ENCODE data around the gene PHF19. TPM values are rescaled to one million over a fixed set of nuclear protein-coding genes. Genes with fewer than 3 reads are reported as not detected.

The PHF19 gene
- total RNA-seq, 1 experiment from 2014 or later, result 39.0 TPM

DNA sequence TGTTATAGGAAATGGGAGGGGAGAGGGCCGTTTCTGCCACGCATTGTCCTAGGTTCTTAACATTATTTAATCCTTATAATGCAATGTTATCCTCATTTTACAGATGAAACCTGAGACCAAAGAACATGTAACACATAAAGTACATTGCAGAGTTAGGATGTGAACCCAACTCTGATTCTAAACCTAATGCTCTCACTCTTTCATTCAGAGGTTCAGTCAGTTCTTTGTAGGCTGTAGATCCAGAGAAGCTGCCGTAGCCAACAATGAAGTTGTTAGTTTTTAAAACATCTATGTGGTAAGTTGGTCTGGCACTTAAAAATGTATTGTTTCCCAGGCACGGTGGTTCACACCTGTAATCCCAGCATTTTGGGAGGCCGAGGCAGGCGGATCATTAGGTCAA lies 23.8 kb downstream of the PHF19 start:
- H3K9me3 Mint-ChIP-seq, result no peaks in the 10 kb centered on the region
- ATAC-seq, result no peak
- peaks cover 25% of the 10 kb centered on the region for H3K4me1 Mint-ChIP-seq
- H3K27me3 Mint-ChIP-seq (ENCODE audit: low read depth), result no peaks in the 10 kb centered on the region
- H3K27ac Mint-ChIP-seq, result peak overlapping the region; percentile 51; the same call in 1 of the 2 replicates
- DNase-seq (ENCODE audit: low spot score), result no peak
- H3K36me3 Mint-ChIP-seq, result 0 out of 2 replicates have a peak, but pooled peaks cover 3% of the 10 kb centered on the region
- ChIA-PET CTCF (interaction anchor here (0.9 to 2.4 kb wide), 3 partner anchors 9 to 58 kb away, joined by 3 to 7 read pairs (median 7); no protein-coding TSS in a partner anchor), POLR2A (interaction anchor here (1.3 to 1.6 kb wide), 2 partner anchors 11 to 20 kb away, joined by 3 read pairs; no protein-coding TSS in a partner anchor)
- H3K4me3 Mint-ChIP-seq, result no peak overlapping the region
- TF ChIP-seq, protein P1, sequence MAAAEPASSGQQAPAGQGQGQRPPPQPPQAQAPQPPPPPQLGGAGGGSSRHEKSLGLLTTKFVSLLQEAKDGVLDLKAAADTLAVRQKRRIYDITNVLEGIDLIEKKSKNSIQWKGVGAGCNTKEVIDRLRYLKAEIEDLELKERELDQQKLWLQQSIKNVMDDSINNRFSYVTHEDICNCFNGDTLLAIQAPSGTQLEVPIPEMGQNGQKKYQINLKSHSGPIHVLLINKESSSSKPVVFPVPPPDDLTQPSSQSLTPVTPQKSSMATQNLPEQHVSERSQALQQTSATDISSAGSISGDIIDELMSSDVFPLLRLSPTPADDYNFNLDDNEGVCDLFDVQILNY (CRISPR knock-in tag; IDR thresholded peaks at IDR 0.05), result no peak
- TF ChIP-seq, protein P2, sequence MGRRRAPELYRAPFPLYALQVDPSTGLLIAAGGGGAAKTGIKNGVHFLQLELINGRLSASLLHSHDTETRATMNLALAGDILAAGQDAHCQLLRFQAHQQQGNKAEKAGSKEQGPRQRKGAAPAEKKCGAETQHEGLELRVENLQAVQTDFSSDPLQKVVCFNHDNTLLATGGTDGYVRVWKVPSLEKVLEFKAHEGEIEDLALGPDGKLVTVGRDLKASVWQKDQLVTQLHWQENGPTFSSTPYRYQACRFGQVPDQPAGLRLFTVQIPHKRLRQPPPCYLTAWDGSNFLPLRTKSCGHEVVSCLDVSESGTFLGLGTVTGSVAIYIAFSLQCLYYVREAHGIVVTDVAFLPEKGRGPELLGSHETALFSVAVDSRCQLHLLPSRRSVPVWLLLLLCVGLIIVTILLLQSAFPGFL (CRISPR knock-in tag; IDR thresholded peaks at IDR 0.05; ENCODE audit: borderline replicate concordance), result no peak
- no peak for TF ChIP-seq TCF7 (CRISPR knock-in tag; IDR thresholded peaks at IDR 0.05; ENCODE audit: low read depth)
- TF ChIP-seq, protein P3, sequence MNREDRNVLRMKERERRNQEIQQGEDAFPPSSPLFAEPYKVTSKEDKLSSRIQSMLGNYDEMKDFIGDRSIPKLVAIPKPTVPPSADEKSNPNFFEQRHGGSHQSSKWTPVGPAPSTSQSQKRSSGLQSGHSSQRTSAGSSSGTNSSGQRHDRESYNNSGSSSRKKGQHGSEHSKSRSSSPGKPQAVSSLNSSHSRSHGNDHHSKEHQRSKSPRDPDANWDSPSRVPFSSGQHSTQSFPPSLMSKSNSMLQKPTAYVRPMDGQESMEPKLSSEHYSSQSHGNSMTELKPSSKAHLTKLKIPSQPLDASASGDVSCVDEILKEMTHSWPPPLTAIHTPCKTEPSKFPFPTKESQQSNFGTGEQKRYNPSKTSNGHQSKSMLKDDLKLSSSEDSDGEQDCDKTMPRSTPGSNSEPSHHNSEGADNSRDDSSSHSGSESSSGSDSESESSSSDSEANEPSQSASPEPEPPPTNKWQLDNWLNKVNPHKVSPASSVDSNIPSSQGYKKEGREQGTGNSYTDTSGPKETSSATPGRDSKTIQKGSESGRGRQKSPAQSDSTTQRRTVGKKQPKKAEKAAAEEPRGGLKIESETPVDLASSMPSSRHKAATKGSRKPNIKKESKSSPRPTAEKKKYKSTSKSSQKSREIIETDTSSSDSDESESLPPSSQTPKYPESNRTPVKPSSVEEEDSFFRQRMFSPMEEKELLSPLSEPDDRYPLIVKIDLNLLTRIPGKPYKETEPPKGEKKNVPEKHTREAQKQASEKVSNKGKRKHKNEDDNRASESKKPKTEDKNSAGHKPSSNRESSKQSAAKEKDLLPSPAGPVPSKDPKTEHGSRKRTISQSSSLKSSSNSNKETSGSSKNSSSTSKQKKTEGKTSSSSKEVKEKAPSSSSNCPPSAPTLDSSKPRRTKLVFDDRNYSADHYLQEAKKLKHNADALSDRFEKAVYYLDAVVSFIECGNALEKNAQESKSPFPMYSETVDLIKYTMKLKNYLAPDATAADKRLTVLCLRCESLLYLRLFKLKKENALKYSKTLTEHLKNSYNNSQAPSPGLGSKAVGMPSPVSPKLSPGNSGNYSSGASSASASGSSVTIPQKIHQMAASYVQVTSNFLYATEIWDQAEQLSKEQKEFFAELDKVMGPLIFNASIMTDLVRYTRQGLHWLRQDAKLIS (CRISPR knock-in tag; IDR thresholded peaks at IDR 0.05; ENCODE audit: borderline replicate concordance), result no peak
- TF ChIP-seq, protein P4, sequence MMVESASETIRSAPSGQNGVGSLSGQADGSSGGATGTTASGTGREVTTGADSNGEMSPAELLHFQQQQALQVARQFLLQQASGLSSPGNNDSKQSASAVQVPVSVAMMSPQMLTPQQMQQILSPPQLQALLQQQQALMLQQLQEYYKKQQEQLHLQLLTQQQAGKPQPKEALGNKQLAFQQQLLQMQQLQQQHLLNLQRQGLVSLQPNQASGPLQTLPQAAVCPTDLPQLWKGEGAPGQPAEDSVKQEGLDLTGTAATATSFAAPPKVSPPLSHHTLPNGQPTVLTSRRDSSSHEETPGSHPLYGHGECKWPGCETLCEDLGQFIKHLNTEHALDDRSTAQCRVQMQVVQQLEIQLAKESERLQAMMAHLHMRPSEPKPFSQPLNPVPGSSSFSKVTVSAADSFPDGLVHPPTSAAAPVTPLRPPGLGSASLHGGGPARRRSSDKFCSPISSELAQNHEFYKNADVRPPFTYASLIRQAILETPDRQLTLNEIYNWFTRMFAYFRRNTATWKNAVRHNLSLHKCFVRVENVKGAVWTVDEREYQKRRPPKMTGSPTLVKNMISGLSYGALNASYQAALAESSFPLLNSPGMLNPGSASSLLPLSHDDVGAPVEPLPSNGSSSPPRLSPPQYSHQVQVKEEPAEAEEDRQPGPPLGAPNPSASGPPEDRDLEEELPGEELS (CRISPR knock-in tag; IDR thresholded peaks at IDR 0.05), result no peak
- TF ChIP-seq, protein P5, sequence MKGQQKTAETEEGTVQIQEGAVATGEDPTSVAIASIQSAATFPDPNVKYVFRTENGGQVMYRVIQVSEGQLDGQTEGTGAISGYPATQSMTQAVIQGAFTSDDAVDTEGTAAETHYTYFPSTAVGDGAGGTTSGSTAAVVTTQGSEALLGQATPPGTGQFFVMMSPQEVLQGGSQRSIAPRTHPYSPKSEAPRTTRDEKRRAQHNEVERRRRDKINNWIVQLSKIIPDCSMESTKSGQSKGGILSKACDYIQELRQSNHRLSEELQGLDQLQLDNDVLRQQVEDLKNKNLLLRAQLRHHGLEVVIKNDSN (CRISPR knock-in tag; IDR thresholded peaks at IDR 0.05), result no peak
- TF ChIP-seq ZNF138 (CRISPR knock-in tag; conservative IDR thresholded peaks at IDR 0.05), result no peak
- TF ChIP-seq, protein P6, sequence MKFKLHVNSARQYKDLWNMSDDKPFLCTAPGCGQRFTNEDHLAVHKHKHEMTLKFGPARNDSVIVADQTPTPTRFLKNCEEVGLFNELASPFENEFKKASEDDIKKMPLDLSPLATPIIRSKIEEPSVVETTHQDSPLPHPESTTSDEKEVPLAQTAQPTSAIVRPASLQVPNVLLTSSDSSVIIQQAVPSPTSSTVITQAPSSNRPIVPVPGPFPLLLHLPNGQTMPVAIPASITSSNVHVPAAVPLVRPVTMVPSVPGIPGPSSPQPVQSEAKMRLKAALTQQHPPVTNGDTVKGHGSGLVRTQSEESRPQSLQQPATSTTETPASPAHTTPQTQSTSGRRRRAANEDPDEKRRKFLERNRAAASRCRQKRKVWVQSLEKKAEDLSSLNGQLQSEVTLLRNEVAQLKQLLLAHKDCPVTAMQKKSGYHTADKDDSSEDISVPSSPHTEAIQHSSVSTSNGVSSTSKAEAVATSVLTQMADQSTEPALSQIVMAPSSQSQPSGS (CRISPR knock-in tag; IDR thresholded peaks at IDR 0.05; ENCODE audit: borderline replicate concordance, low read depth), result no peak
- no peak for TF ChIP-seq EMX1 (CRISPR knock-in tag; IDR thresholded peaks at IDR 0.05)
- TF ChIP-seq KAT7 (CRISPR knock-in tag; IDR thresholded peaks at IDR 0.05; ENCODE audit: borderline replicate concordance), result no peak
- TF ChIP-seq RELA (CRISPR knock-in tag; IDR thresholded peaks at IDR 0.05; ENCODE audit: borderline replicate concordance), result no peak
- no peak for TF ChIP-seq NFYB (CRISPR knock-in tag; conservative IDR thresholded peaks at IDR 0.05; ENCODE audit: low read depth)
- TF ChIP-seq, protein P7, sequence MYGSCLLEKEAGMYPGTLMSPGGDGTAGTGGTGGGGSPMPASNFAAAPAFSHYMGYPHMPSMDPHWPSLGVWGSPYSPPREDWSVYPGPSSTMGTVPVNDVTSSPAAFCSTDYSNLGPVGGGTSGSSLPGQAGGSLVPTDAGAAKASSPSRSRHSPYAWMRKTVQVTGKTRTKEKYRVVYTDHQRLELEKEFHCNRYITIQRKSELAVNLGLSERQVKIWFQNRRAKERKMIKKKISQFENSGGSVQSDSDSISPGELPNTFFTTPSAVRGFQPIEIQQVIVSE (CRISPR knock-in tag; IDR thresholded peaks at IDR 0.05; ENCODE audit: borderline replicate concordance), result no peak
- TF ChIP-seq, protein P8, sequence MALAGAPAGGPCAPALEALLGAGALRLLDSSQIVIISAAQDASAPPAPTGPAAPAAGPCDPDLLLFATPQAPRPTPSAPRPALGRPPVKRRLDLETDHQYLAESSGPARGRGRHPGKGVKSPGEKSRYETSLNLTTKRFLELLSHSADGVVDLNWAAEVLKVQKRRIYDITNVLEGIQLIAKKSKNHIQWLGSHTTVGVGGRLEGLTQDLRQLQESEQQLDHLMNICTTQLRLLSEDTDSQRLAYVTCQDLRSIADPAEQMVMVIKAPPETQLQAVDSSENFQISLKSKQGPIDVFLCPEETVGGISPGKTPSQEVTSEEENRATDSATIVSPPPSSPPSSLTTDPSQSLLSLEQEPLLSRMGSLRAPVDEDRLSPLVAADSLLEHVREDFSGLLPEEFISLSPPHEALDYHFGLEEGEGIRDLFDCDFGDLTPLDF (CRISPR knock-in tag; IDR thresholded peaks at IDR 0.05), result no peak
- TF ChIP-seq, protein P9, sequence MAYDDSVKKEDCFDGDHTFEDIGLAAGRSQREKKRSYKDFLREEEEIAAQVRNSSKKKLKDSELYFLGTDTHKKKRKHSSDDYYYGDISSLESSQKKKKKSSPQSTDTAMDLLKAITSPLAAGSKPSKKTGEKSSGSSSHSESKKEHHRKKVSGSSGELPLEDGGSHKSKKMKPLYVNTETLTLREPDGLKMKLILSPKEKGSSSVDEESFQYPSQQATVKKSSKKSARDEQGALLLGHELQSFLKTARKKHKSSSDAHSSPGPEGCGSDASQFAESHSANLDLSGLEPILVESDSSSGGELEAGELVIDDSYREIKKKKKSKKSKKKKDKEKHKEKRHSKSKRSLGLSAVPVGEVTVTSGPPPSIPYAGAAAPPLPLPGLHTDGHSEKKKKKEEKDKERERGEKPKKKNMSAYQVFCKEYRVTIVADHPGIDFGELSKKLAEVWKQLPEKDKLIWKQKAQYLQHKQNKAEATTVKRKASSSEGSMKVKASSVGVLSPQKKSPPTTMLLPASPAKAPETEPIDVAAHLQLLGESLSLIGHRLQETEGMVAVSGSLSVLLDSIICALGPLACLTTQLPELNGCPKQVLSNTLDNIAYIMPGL (CRISPR knock-in tag; IDR thresholded peaks at IDR 0.05), result no peak
- no peak for TF ChIP-seq ZNF423 (CRISPR knock-in tag; IDR thresholded peaks at IDR 0.05)
- TF ChIP-seq, protein P10, sequence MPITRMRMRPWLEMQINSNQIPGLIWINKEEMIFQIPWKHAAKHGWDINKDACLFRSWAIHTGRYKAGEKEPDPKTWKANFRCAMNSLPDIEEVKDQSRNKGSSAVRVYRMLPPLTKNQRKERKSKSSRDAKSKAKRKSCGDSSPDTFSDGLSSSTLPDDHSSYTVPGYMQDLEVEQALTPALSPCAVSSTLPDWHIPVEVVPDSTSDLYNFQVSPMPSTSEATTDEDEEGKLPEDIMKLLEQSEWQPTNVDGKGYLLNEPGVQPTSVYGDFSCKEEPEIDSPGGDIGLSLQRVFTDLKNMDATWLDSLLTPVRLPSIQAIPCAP (CRISPR knock-in tag; IDR thresholded peaks at IDR 0.05), result no peak
